ENCODE data around the gene ASGR2.

DNA sequence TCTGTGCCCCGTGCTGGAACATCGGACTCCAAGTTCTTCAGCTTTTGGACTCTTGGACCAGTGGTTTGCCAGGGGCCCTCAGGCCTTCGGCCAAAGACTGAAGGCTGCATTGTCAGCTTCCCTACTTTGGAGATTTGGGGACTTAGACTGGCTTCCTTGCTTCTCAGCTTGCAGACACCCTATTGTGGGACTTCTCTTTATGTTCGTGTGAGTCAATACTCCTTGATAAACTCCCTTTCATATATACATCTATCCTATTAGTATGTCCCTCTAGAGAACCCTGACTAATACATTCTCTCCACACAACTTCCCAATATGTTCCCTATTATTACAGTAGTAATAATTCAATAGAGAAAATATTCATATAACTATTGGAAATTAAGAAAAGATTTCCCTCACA is 9.2 kb upstream of the ASGR2 start:
- no peak for TF ChIP-seq CTCF (IDR thresholded peaks at IDR 0.05)
- no peak for TF ChIP-seq USF2 (IDR thresholded peaks at IDR 0.05)
- no peak for TF ChIP-seq RCOR1 (IDR thresholded peaks at IDR 0.05; ENCODE audit: low read depth, low read length)
- TF ChIP-seq POLR2A (IDR thresholded peaks at IDR 0.05; ENCODE audit: low read length) = no peak
- TF ChIP-seq, protein P1, sequence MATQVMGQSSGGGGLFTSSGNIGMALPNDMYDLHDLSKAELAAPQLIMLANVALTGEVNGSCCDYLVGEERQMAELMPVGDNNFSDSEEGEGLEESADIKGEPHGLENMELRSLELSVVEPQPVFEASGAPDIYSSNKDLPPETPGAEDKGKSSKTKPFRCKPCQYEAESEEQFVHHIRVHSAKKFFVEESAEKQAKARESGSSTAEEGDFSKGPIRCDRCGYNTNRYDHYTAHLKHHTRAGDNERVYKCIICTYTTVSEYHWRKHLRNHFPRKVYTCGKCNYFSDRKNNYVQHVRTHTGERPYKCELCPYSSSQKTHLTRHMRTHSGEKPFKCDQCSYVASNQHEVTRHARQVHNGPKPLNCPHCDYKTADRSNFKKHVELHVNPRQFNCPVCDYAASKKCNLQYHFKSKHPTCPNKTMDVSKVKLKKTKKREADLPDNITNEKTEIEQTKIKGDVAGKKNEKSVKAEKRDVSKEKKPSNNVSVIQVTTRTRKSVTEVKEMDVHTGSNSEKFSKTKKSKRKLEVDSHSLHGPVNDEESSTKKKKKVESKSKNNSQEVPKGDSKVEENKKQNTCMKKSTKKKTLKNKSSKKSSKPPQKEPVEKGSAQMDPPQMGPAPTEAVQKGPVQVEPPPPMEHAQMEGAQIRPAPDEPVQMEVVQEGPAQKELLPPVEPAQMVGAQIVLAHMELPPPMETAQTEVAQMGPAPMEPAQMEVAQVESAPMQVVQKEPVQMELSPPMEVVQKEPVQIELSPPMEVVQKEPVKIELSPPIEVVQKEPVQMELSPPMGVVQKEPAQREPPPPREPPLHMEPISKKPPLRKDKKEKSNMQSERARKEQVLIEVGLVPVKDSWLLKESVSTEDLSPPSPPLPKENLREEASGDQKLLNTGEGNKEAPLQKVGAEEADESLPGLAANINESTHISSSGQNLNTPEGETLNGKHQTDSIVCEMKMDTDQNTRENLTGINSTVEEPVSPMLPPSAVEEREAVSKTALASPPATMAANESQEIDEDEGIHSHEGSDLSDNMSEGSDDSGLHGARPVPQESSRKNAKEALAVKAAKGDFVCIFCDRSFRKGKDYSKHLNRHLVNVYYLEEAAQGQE (IDR thresholded peaks at IDR 0.05) = no peak
- TF ChIP-seq RFX5 (IDR thresholded peaks at IDR 0.05) = no peak
- TF ChIP-seq CHD2 (IDR thresholded peaks at IDR 0.05; ENCODE audit: low read length, partially characterized antibody) = no peak
- no peak for TF ChIP-seq RNF2 (IDR thresholded peaks at IDR 0.05; ENCODE audit: borderline replicate concordance, low read depth)
- TF ChIP-seq ELK1 (IDR thresholded peaks at IDR 0.05; ENCODE audit: low read depth, low read length) = no peak
- TF ChIP-seq CEBPB (IDR thresholded peaks at IDR 0.05) = no peak
- TF ChIP-seq PHF8 (IDR thresholded peaks at IDR 0.05; ENCODE audit: borderline replicate concordance, low read depth) = no peak

All from A549 (cell line).